Astrocyte (in vitro differentiated cells and primary cell): ENCODE measurements around the gene ESM1.

Source experiments
- EZH2 ChIP-seq: IDR thresholded peaks from 2 replicates; pipeline ENCODE4 v1.6.1; 2012; ENCODE audit warnings: mild to moderate bottlenecking, low read length, inconsistent platforms; ENCODE audit not compliant: insufficient read depth
- TF ChIP-seq, protein P1 (sequence below): IDR thresholded peaks from 2 replicates; pipeline ENCODE4 v1.5.1; 2011; ENCODE audit warnings: low read depth, mild to moderate bottlenecking, inconsistent platforms, low read length, moderate library complexity; ENCODE audit not compliant: insufficient read depth

DNA sequence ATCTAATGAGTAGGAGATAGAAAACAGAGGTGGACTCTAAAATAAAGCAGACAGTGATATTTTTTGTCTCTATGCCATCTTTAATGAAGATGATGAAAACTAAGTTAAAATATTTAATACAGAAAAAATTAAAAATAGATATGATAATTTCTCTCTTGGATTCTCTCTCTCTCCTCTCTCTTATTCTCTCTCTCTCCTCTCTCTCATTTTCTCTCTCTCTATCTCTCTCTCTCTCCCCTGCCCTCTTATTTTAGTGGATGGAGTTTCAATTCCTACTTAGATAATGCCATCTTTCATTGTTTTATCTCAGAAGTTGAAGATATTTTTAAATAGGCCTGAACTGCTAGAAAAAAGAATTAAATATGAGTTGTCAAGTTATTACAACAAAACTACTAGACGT lies 38.2 kb downstream of the ESM1 start:
- TF ChIP-seq, protein P1, sequence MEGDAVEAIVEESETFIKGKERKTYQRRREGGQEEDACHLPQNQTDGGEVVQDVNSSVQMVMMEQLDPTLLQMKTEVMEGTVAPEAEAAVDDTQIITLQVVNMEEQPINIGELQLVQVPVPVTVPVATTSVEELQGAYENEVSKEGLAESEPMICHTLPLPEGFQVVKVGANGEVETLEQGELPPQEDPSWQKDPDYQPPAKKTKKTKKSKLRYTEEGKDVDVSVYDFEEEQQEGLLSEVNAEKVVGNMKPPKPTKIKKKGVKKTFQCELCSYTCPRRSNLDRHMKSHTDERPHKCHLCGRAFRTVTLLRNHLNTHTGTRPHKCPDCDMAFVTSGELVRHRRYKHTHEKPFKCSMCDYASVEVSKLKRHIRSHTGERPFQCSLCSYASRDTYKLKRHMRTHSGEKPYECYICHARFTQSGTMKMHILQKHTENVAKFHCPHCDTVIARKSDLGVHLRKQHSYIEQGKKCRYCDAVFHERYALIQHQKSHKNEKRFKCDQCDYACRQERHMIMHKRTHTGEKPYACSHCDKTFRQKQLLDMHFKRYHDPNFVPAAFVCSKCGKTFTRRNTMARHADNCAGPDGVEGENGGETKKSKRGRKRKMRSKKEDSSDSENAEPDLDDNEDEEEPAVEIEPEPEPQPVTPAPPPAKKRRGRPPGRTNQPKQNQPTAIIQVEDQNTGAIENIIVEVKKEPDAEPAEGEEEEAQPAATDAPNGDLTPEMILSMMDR, result no peak
- TF ChIP-seq EZH2, result no peak
